CD4-positive, alpha-beta T cell treated with Interleukin-17A for 1 hour (primary cell): Measurements from ENCODE around the gene TANK.
"Not testable (repeated sequence)": the region's sequence is repeated elsewhere in the genome, so short reads cannot be mapped to it uniquely, and the experiment has no call there.

Source experiments
- DNase-seq: peaks from one replicate; pipeline ENCODE4 v3.0.0-alpha.2; 2020

The TANK gene

DNA sequence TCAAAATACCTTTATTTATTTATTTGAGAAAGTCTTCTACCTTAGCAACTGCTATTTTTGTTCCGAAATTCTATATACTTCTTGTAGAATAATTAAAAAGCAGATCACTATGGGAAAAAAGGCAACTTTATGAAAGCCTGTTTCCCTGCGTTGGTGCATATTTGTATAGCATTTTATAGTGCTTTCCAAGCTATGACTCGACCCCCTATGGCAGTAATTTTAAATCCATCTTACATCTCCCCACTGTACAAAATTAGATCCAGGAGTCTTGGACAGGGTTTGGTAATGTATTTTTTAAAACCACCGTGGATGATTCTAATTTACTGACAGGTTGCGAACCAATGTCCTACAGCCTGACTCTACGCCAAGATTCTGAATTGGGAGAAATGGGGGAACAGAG lies 10.1 kb downstream of the TANK start:
- no peak for DNase-seq

GRCh38 chr2:161170958-161171932 lies 11.0 kb downstream of the TANK start:
- no peak for DNase-seq

- DNase-seq: no peak
These were observed 12.8 kb downstream of the TANK start for GRCh38 chr2:161172901-161173540.

GRCh38 chr2:161173541-161174194 lies 13.4 kb downstream of the TANK start:
- no peak for DNase-seq

GRCh38 chr2:161177969-161178368 lies 17.7 kb downstream of the TANK start:
- no peak for DNase-seq

GRCh38 chr2:161178756-161179155 lies 18.5 kb downstream of the TANK start:
- no peak for DNase-seq

GRCh38 chr2:161190050-161190449 lies 29.8 kb downstream of the TANK start:
- DNase-seq: no peak

DNA sequence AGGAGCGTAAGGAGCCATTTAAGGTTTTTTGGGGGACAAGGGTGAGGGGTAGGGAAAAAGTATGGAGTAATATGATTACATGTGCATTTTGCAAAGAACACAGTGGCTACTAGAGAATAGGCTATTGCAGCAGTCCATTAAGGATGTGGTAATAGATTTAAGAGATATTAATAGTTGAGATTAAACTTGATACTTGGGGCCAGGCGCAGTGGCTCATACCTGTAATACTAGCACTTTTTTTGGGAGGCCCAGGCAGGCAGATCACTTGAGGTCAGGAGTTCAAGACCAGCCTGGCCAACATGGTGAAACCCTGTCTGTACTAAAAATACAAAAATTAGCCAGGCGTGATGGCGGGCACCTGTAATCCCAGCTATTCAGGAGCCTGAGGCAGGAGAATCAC lies 35.4 kb downstream of the TANK start:
- not testable (repeated sequence) for DNase-seq

DNA sequence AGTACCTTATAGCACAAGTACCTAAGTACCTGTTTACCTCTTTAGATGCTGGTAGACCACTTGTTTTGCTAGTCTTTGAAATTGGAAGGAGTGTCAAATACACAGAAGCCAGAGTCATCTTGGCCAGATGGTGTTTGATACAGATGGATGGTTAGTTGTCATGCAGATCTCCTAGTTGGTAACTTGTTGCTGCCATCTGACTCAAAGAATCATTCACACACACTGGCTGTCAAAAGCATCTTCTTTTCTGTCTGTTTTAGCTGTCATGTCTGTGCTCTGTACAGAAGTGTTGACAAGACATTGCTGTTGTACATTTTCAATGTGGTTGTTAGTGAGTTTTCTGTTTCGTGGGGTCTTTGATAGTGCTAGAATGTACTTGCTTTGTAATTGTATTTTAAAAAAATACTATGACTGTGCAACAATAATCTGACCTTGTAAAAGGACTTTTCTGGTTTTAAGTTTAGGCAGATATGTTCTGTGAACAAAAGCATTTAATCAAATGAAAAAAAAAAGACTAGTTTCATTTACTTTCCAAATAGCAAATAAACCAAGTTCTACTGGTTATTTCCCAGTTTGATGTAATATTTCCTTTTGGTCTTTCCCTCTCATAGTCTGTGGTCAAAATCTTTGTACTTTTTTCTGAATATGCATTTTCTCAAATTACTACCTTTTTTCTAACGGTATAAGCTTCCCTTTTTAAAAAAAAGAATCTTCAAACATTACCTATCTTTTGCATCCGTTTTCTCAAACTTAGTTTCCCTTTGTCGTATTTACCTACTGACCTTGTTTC lies 39.9 kb downstream of the TANK start:
- DNase-seq: peak; percentile 15

- no peak for DNase-seq
These were observed 44.6 kb downstream of the TANK start for GRCh38 chr2:161204846-161205245.

- no peak for DNase-seq
These were observed 46.3 kb downstream of the TANK start for GRCh38 chr2:161206471-161207032.

- DNase-seq: no peak
These were observed 47.7 kb downstream of the TANK start for GRCh38 chr2:161207941-161208340.

GRCh38 chr2:161208527-161209139 lies 48.4 kb downstream of the TANK start:
- no peak for DNase-seq

DNA sequence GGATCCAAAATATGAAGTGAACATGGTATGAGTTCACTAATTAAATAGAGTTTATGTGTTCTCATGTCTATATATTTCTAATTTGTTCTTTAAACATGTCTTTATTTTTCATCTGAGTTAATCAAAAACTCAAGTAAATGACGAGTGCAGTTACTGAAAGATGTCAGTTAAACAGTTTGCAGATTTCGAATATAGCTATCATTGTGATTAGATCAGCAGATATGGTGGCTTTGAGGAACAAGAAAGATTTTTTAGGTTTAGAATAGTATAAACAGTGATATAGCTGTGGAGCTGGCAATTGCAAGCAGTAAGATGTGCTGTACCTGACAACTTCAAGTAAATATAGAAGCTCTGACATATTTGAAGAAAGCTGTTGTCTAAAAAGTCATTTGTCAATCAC lies 49.7 kb downstream of the TANK start:
- no peak for DNase-seq

- peak; percentile 10 for DNase-seq
These were observed 57.5 kb downstream of the TANK start for GRCh38 chr2:161217597-161218185.

DNA sequence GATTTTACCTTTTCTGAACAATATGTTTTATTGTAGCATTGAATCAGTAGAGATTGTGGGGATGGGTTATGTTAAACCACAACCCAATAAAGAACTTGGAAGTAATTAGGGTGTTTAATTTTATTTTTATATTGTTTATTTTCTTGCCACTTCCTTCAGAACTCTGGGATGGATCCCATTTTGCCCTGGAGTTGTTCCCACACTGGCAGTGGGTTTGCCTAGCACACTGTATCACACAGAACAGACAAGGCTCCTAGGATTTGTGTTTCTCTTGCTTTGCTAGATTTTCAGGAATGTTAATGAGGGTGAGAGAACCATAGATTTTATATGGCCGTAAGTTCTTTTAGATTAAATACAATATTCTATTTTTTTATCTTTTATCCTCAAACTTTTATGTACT lies 59.0 kb downstream of the TANK start:
- no peak for DNase-seq

GRCh38 chr2:161223139-161223732 lies 63.0 kb downstream of the TANK start:
- peak; percentile 64 for DNase-seq

- DNase-seq: no peak
These were observed 68.4 kb downstream of the TANK start for GRCh38 chr2:161228511-161229240.

DNA sequence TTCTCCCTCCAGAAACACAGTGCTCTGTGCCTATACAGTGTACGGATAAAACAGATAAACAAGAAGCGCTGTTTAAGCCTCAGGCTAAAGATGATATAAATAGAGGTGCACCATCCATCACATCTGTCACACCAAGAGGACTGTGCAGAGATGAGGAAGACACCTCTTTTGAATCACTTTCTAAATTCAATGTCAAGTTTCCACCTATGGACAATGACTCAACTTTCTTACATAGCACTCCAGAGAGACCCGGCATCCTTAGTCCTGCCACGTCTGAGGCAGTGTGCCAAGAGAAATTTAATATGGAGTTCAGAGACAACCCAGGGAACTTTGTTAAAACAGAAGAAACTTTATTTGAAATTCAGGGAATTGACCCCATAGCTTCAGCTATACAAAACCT lies 70.7 kb downstream of the TANK start:
- no peak for DNase-seq

GRCh38 chr2:161232571-161232970 lies 72.3 kb downstream of the TANK start:
- no peak for DNase-seq
